ENCODE results near the gene PAK6.

Gene PAK6

DNA sequence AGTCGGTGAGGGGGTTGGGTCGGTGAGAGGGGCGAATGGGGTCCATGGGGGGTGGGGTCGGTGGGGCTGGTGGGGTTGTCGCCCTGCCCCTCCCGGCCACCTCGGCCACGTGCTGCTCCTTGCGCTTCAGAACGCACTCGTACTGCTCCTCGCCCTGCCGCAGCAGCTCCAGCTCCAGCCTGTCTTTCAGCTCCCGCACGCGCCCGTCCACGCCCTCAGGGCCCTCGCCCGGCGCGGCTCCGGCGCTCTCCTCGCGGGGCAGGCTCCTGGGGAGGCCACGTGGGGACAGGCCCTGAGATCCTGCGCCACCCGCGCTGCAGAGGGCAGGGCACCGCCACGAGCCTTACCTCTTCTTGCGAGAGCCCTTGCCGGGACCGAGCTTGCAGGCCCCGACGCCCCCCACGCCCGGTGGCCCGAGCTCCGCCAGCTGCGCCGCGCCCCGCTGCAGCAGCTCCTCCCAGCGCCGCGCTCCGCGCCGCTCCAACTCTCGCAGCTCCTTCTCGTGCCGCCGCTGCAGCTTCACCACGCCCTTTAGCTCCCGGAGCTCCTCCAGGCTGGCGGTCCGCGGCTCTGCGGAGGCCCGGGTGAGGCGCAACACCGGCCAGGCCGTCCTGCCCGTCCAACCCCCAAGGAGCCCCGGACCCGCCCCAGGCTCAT is 52.2 kb downstream of the PAK6 start:
- ChIA-PET POLR2A (no interaction called here), CTCF (interaction anchor here (1.4 to 25.2 kb wide), 5 partner anchors 12 to 131 kb away, joined by 3 to 407 read pairs (median 21); partner anchors contain the start of genes INAFM2 and PLCB2)
- DNase-seq = no peak
- H3K36me3 ChIP-seq (ENCODE audit: control insufficient read depth in 4 of 4, insufficient read depth in 4 of 4, low read length in 3 of 4) = peaks cover 34 to 98% (median 75%) of the 10 kb centered on the region in 4 experiments
- no peaks in the 10 kb centered on the region for H3K9me3 ChIP-seq (ENCODE audit: control extremely low read depth in 1 of 5, control insufficient read depth in 4 of 5, insufficient read depth in 2 of 5, low read depth in 1 of 5, low read length in 4 of 5)
- 98% methylated on average over 61 of the region's 68 CpGs for WGBS (ENCODE audit: insufficient coverage)
- no peak overlapping the region for H3K27ac ChIP-seq (ENCODE audit: insufficient read depth in 1 of 2, low read depth in 1 of 2, low read length in 2 of 2, poor library complexity in 1 of 2, severe bottlenecking in 2 of 2)
- peaks cover 0 to 18% (median 0%) of the 10 kb centered on the region in 4 experiments for H3K4me1 ChIP-seq (ENCODE audit: control extremely low read depth in 1 of 4, control insufficient read depth in 4 of 4, insufficient read depth in 4 of 4, low read length in 3 of 4)
- H3K4me3 ChIP-seq (ENCODE audit: control insufficient read depth in 1 of 7, extremely low read depth in 1 of 7, insufficient read depth in 4 of 7, low read depth in 2 of 7, low read length in 6 of 7) = no peak overlapping the region
- H3K27me3 ChIP-seq (replicated peaks in 2 of 5; ENCODE audit: control insufficient read depth in 4 of 5, insufficient read depth in 5 of 5, low read length in 4 of 5) = no peaks in the 10 kb centered on the region

DNA sequence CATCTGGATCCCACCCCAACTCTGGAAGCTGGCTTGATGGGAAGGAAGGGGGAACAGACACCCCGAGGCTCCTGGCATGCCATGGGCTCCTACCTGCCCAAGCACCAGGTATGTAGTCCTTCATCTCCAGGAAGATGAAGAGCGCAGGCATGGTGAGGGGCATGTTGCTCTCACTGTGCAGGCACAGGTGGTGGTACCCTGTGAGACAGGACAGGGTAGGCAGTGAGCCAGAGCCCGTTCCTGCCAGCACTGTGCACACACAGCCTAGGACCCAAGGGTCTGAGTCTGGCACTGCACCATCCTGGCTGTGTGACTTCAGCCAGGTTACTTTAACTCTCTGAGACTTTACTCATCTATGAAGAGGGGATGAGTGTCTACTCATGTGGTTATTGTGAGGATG is 53.4 kb downstream of the PAK6 start:
- Histone ChIP-seq H3K4me1 (ENCODE audit: control extremely low read depth in 1 of 4, control insufficient read depth in 4 of 4, insufficient read depth in 4 of 4, low read length in 3 of 4) (peaks cover 0 to 19% (median 0%) of the 10 kb centered on the region in 4 experiments), H3K4me3 (ENCODE audit: control insufficient read depth in 1 of 7, extremely low read depth in 1 of 7, insufficient read depth in 4 of 7, low read depth in 2 of 7, low read length in 6 of 7) (no peak overlapping the region), H3K9me3 (ENCODE audit: control extremely low read depth in 1 of 5, control insufficient read depth in 4 of 5, insufficient read depth in 2 of 5, low read depth in 1 of 5, low read length in 4 of 5) (no peaks in the 10 kb centered on the region), H3K27me3 (replicated peaks in 2 of 5; ENCODE audit: control insufficient read depth in 4 of 5, insufficient read depth in 5 of 5, low read length in 4 of 5) (no peaks in the 10 kb centered on the region), H3K27ac (ENCODE audit: insufficient read depth in 1 of 2, low read depth in 1 of 2, low read length in 2 of 2, poor library complexity in 1 of 2, severe bottlenecking in 2 of 2) (no peak overlapping the region), H3K36me3 (ENCODE audit: control insufficient read depth in 4 of 4, insufficient read depth in 4 of 4, low read length in 3 of 4) (peaks cover 34 to 98% (median 78%) of the 10 kb centered on the region in 4 experiments)
- no peak for DNase-seq
- 100% methylated on average over 2 of the region's 3 CpGs for WGBS (ENCODE audit: insufficient coverage)
- ChIA-PET POLR2A (interaction anchor here (1.2 kb wide), 1 partner anchor 16 kb away, joined by 4 read pairs; no protein-coding TSS in a partner anchor), CTCF (interaction anchor here (2.6 to 25.2 kb wide), 3 partner anchors 20 to 130 kb away, joined by 8 to 407 read pairs (median 21); partner anchors contain the start of genes INAFM2 and PLCB2)

DNA sequence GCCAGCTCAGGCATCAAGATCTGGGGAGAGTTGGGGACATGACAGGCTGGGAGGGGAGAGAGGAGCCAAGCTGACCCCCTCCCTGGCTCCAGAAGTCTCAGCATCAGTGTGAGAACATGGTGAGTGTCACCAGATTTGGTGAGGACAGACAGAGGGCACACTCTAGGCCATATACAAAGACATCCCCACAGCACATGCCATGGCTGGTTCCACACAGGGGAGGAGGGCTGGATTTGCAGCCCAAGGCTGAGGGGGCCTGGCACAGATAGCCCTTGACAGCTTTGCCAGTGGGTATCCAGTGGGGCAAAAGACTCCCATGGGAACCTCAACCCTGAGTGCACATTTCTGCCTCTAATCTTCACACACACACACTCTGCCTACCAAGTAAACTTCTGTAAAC is 54.1 kb downstream of the PAK6 start:
- Histone ChIP-seq H3K27me3 (replicated peaks in 2 of 5; ENCODE audit: control insufficient read depth in 4 of 5, insufficient read depth in 5 of 5, low read length in 4 of 5) (no peaks in the 10 kb centered on the region), H3K9me3 (ENCODE audit: control extremely low read depth in 1 of 5, control insufficient read depth in 4 of 5, insufficient read depth in 2 of 5, low read depth in 1 of 5, low read length in 4 of 5) (no peaks in the 10 kb centered on the region), H3K4me1 (ENCODE audit: control extremely low read depth in 1 of 4, control insufficient read depth in 4 of 4, insufficient read depth in 4 of 4, low read length in 3 of 4) (peaks cover 0 to 19% (median 0%) of the 10 kb centered on the region in 4 experiments), H3K36me3 (ENCODE audit: control insufficient read depth in 4 of 4, insufficient read depth in 4 of 4, low read length in 3 of 4) (peaks cover 35 to 98% (median 80%) of the 10 kb centered on the region in 4 experiments), H3K4me3 (ENCODE audit: control insufficient read depth in 1 of 7, extremely low read depth in 1 of 7, insufficient read depth in 4 of 7, low read depth in 2 of 7, low read length in 6 of 7) (no peak overlapping the region), H3K27ac (ENCODE audit: insufficient read depth in 1 of 2, low read depth in 1 of 2, low read length in 2 of 2, poor library complexity in 1 of 2, severe bottlenecking in 2 of 2) (no peak overlapping the region)
- CTCF ChIA-PET = interaction anchor here (0.7 to 25.2 kb wide), 6 partner anchors 13 to 129 kb away, joined by 3 to 407 read pairs (median 7); partner anchors contain the start of genes INAFM2 and PLCB2
- DNase-seq = no peak
- POLR2A ChIA-PET = no interaction called here

DNA sequence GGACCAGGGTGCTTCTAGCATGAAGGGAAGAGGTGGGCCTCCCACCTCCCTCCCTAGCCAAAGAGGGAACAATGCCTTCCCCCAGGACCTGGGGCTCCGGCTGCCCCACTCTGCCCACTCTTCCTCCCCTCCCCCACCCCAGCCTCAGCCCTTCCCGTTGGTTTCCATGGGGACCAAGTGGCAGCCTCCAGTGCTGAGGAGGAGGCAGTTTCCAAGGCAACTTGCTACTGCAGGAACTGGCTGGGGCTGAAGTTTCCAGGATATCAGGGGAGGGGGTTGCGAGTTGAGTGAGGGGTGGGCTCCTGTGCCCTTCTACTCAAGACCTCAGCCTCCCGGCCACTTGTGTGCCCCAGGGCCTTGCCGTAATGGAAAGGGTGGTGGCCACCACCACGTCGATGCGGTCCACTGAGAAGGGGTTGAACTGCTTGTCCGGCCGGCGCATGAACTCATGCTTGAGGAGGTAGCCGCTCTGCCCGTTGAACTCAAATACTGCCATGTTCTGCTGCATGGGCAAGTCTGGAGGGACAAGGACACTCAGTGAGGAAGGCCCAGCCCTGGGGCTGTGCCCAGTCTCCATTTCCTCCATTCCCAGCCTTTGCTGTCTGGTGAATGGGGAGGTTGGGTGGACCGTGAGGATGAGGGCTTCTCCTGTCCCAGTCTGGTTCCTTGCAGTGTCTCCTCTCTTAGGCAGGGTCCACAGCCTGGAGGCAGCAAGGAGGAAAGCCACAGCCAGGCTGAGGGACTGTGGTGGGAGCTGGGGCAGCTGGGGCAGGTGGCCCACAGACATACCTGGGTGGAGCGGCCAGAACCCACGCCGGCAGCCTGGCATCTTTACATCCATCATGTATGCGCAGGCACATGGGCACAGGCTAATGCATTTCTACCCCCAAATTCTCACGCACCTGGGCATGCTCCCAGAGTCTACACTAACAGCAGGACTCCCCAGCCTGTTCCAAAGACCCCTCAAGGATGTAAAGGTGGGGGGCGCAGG is 55.3 kb downstream of the PAK6 start:
- Histone ChIP-seq H3K27ac (ENCODE audit: insufficient read depth in 1 of 2, low read depth in 1 of 2, low read length in 2 of 2, poor library complexity in 1 of 2, severe bottlenecking in 2 of 2) (no peak overlapping the region), H3K4me3 (ENCODE audit: control insufficient read depth in 1 of 7, extremely low read depth in 1 of 7, insufficient read depth in 4 of 7, low read depth in 2 of 7, low read length in 6 of 7) (no peak overlapping the region), H3K9me3 (ENCODE audit: control extremely low read depth in 1 of 5, control insufficient read depth in 4 of 5, insufficient read depth in 2 of 5, low read depth in 1 of 5, low read length in 4 of 5) (no peaks in the 10 kb centered on the region), H3K4me1 (ENCODE audit: control extremely low read depth in 1 of 4, control insufficient read depth in 4 of 4, insufficient read depth in 4 of 4, low read length in 3 of 4) (peaks cover 0 to 19% (median 0%) of the 10 kb centered on the region in 4 experiments), H3K36me3 (ENCODE audit: control insufficient read depth in 4 of 4, insufficient read depth in 4 of 4, low read length in 3 of 4) (peaks cover 31 to 98% (median 80%) of the 10 kb centered on the region in 4 experiments), H3K27me3 (replicated peaks in 2 of 5; ENCODE audit: control insufficient read depth in 4 of 5, insufficient read depth in 5 of 5, low read length in 4 of 5) (no peaks in the 10 kb centered on the region)
- ChIA-PET CTCF (interaction anchor here (0.7 to 25.2 kb wide), 8 partner anchors 9 to 128 kb away, joined by 3 to 407 read pairs (median 6); partner anchors contain the start of genes ANKRD63, INAFM2 and PLCB2), POLR2A (no interaction called here)
- no peak for DNase-seq
- 97% methylated on average over 15 of the region's 20 CpGs for WGBS (ENCODE audit: insufficient coverage)

DNA sequence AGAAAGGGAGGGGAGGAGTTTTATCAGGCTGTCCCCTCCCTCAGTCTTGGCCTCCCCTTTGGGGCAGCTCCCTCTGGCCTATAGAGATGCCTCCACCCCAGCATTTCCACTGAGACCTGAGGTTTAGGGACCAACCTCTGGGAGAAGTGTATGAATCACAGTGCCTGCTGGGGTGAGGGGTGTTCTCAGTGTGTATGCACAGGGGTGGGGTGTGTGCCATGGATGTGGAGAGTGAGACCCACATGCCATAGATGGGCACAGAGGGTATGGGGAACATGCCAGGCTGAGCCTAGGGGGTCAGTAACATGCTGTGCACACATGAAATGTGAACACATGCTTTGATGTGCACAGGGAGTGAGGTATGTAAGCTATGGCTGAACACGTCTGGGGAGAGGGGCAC is 56.4 kb downstream of the PAK6 start:
- no peak overlapping the region for H3K4me3 ChIP-seq (ENCODE audit: control insufficient read depth in 1 of 7, extremely low read depth in 1 of 7, insufficient read depth in 4 of 7, low read depth in 2 of 7, low read length in 6 of 7)
- no peaks in the 10 kb centered on the region for H3K9me3 ChIP-seq (ENCODE audit: control extremely low read depth in 1 of 5, control insufficient read depth in 4 of 5, insufficient read depth in 2 of 5, low read depth in 1 of 5, low read length in 4 of 5)
- no peak for DNase-seq
- peaks cover 28 to 91% (median 75%) of the 10 kb centered on the region in 4 experiments for H3K36me3 ChIP-seq (ENCODE audit: control insufficient read depth in 4 of 4, insufficient read depth in 4 of 4, low read length in 3 of 4)
- CTCF ChIA-PET = interaction anchor here (0.8 to 25.2 kb wide), 5 partner anchors 10 to 22 kb away, joined by 3 to 407 read pairs (median 6); partner anchors contain the start of genes ANKRD63, INAFM2 and PLCB2
- 100% methylated on average over 1 of the region's 1 CpG for WGBS (ENCODE audit: insufficient coverage)
- H3K27me3 ChIP-seq (replicated peaks in 2 of 5; ENCODE audit: control insufficient read depth in 4 of 5, insufficient read depth in 5 of 5, low read length in 4 of 5) = no peaks in the 10 kb centered on the region
- no peak overlapping the region for H3K27ac ChIP-seq (ENCODE audit: insufficient read depth in 1 of 2, low read depth in 1 of 2, low read length in 2 of 2, poor library complexity in 1 of 2, severe bottlenecking in 2 of 2)
- POLR2A ChIA-PET = no interaction called here
- H3K4me1 ChIP-seq (ENCODE audit: control extremely low read depth in 1 of 4, control insufficient read depth in 4 of 4, insufficient read depth in 4 of 4, low read length in 3 of 4) = peaks cover 0 to 19% (median 0%) of the 10 kb centered on the region in 4 experiments

DNA sequence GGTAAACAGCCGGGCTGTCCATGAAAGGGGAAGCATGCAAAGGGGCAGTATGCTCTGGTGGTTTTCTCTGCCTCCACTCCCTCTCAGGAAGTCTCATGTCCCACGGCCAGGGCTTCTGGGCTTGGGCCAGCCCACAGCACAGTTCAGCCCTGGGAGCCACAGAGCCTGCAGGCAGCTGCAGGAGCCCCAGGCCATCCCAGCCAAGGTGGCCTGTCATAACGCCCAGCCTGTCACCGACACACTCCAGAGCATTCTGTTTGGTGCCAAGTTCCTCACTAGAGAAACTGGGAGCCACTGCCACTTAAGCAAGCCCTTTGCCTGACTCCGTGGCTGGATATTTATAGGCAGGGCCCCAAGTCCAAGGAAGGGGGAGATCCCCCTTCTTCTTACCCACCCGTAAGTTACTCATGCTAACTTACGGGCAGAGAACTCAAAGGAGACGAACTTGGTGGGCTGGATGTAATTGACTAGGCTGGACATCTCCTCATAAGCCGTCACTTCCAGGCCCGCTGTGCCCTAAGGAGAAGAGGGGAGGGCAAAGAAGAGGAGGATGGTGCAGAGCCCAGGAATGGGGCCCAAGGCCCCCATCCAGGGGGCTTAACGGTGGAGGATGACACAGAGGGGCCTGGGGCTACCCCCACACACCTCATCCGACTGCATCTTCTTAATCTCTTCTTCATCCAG is 57.2 kb downstream of the PAK6 start:
- DNase-seq = no peak
- CTCF ChIA-PET = interaction anchor here (0.8 to 25.2 kb wide), 6 partner anchors 10 to 41 kb away, joined by 3 to 407 read pairs (median 5); partner anchors contain the start of genes ANKRD63, INAFM2 and PLCB2
- H3K4me3 ChIP-seq (ENCODE audit: control insufficient read depth in 1 of 7, extremely low read depth in 1 of 7, insufficient read depth in 4 of 7, low read depth in 2 of 7, low read length in 6 of 7) = no peak overlapping the region
- WGBS (ENCODE audit: insufficient coverage) = 49% methylated on average over 8 of the region's 12 CpGs
- peaks cover 0 to 5% (median 0%) of the 10 kb centered on the region in 5 experiments for H3K9me3 ChIP-seq (ENCODE audit: control extremely low read depth in 1 of 5, control insufficient read depth in 4 of 5, insufficient read depth in 2 of 5, low read depth in 1 of 5, low read length in 4 of 5)
- H3K4me1 ChIP-seq (ENCODE audit: control extremely low read depth in 1 of 4, control insufficient read depth in 4 of 4, insufficient read depth in 4 of 4, low read length in 3 of 4) = peaks cover 0 to 20% (median 3%) of the 10 kb centered on the region in 4 experiments
- peaks cover 25 to 92% (median 77%) of the 10 kb centered on the region in 4 experiments for H3K36me3 ChIP-seq (ENCODE audit: control insufficient read depth in 4 of 4, insufficient read depth in 4 of 4, low read length in 3 of 4)
- H3K27me3 ChIP-seq (replicated peaks in 2 of 5; ENCODE audit: control insufficient read depth in 4 of 5, insufficient read depth in 5 of 5, low read length in 4 of 5) = no peaks in the 10 kb centered on the region
- POLR2A ChIA-PET = no interaction called here
- no peak overlapping the region for H3K27ac ChIP-seq (ENCODE audit: insufficient read depth in 1 of 2, low read depth in 1 of 2, low read length in 2 of 2, poor library complexity in 1 of 2, severe bottlenecking in 2 of 2)
